Cardiac muscle cell (in vitro differentiated cells and primary cell): ENCODE results near the gene CFAP77. TPM values are rescaled to one million over a fixed set of nuclear protein-coding genes. Genes with fewer than 3 reads are reported as not detected.

Source experiments
- DNase-seq, 2 donors: peaks; one replicate each; pipeline versions ENCODE4 v3.0.0 to v3.0.0-alpha.2; 2010 to 2017; ENCODE audit warnings: low read depth in 1 of 2, low spot score in 1 of 2
- H3K27ac ChIP-seq: fragments of 200-600 bp; sonication (generic); 2 replicates; pipeline ENCODE4 v1.5.1; 2016
- H3K27me3 ChIP-seq: fragments of 200-600 bp; sonication (generic); 2 replicates; pipeline ENCODE4 v1.6.0; 2016; ENCODE audit warnings: control low read depth
- H3K36me3 ChIP-seq: fragments of 200-600 bp; sonication (generic); 2 replicates; pipeline ENCODE4 v1.5.1; 2016; ENCODE audit warnings: control low read depth
- H3K4me1 ChIP-seq: fragments of 200-600 bp; sonication (generic); 2 replicates; pipeline ENCODE4 v1.8.1; 2017; ENCODE audit warnings: low read depth, mild to moderate bottlenecking, mixed run types
- H3K4me3 ChIP-seq: fragments of 200-600 bp; sonication (generic); 2 replicates; pipeline ENCODE4 v1.5.1; 2016; ENCODE audit warnings: mild to moderate bottlenecking
- H3K9me3 ChIP-seq: fragments of 200-600 bp; sonication (generic); 2 replicates; pipeline ENCODE4 v1.5.1; 2017; ENCODE audit warnings: low read depth, mild to moderate bottlenecking, control low read depth
- polyA plus RNA-seq: library from polyadenylated mRNA; unstranded; fragments of >200 nt; fragmentation: Nextera tagmentation; extraction: Ambion mirVana; gene quantifications from 2 replicates; pipeline ENCODE4 v1.2.1, GENCODE V29; 2016
- total RNA-seq: library from RNA; depleted of rRNA; stranded (reverse); fragments of >200 nt; gene quantifications from 2 replicates; pipeline ENCODE4 v1.2.3, GENCODE V29; 2016
- TF ChIP-seq, protein P1 (sequence below): IDR thresholded peaks from 2 replicates; pipeline ENCODE4 v1.5.1; 2012; ENCODE audit warnings: low read depth, mild to moderate bottlenecking, low read length

Gene CFAP77
- total and polyA plus RNA-seq, 2 experiments from 2014 or later = 0.46 to 1.5 TPM

DNA sequence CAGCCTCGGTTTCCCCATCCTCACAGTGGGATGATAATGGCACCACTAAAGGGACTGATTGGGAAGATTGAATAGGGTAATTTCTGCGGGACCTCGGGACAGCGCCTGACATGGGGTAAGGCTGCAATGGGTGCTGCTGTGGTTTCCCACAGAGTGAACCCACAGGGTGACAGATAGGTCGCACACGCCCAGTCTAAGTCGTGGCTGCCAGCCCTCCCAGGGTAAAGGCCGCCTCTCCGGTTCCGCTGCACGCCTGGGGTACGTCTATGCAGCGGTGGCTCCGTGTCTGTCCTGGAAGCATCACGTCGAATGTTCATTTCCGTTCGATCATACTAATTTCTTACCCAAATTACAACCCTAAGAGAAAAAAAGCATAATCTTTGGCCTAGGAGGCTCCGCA, 631 bp downstream of the CFAP77 start:
- Histone ChIP-seq H3K4me3 (peak overlapping the region; percentile 42), H3K36me3 (no peaks in the 10 kb centered on the region), H3K9me3 (no peaks in the 10 kb centered on the region), H3K27ac (no peak overlapping the region), H3K4me1 (peaks cover 3% of the 10 kb centered on the region), H3K27me3 (peaks cover 52% of the 10 kb centered on the region)
- TF ChIP-seq, protein P1, sequence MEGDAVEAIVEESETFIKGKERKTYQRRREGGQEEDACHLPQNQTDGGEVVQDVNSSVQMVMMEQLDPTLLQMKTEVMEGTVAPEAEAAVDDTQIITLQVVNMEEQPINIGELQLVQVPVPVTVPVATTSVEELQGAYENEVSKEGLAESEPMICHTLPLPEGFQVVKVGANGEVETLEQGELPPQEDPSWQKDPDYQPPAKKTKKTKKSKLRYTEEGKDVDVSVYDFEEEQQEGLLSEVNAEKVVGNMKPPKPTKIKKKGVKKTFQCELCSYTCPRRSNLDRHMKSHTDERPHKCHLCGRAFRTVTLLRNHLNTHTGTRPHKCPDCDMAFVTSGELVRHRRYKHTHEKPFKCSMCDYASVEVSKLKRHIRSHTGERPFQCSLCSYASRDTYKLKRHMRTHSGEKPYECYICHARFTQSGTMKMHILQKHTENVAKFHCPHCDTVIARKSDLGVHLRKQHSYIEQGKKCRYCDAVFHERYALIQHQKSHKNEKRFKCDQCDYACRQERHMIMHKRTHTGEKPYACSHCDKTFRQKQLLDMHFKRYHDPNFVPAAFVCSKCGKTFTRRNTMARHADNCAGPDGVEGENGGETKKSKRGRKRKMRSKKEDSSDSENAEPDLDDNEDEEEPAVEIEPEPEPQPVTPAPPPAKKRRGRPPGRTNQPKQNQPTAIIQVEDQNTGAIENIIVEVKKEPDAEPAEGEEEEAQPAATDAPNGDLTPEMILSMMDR = no peak
- no peak for DNase-seq

DNA sequence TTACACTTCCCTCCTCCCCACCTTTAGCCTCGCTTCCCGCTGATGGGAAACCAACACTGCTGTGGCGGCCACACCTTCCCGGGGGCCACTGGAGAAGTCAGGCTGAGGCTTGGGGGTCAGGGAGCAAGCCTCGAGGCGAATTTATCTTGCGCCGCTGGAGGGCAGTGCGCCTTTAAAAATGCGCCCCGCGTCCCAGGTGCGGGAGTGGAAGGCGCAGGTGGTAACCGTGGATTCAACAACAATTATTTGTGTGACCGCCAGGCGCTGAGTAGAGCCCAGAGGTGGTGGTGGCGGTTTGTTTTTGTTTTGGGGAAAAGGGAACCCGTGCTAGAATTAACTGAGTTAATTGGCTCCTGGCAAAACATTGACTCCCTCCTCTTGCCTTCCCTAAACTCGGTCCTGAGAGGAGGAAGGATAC, 1.1 kb downstream of the CFAP77 start:
- peaks cover 52% of the 10 kb centered on the region for H3K27me3 ChIP-seq
- TF ChIP-seq, protein P1 = peak; percentile 59
- no peak overlapping the region for H3K27ac ChIP-seq
- peak; percentile 37 to 70 for DNase-seq
- H3K9me3 ChIP-seq = no peaks in the 10 kb centered on the region
- H3K36me3 ChIP-seq = no peaks in the 10 kb centered on the region
- H3K4me1 ChIP-seq = no peaks in the 10 kb centered on the region
- H3K4me3 ChIP-seq = no peak overlapping the region

DNA sequence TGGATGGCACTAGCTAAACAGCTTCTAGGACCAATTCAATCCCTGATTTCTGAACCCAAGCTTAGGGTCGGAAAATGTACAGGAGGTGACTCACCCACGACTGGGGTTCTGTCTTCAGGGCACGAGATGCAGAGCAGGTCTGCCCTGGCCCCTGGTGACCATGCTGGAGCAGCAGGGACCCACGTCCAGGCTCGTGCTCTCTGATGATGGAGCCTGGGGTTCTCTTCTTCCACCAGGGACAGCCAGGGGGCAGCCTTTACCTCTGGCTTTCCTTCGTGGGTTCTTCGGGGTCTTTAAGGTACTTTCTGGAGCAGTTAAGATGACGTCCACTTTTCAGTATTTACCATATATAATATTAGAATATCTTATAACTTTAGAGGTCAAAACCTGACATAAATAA, 2.1 kb downstream of the CFAP77 start:
- Histone ChIP-seq H3K27me3 (peaks cover 52% of the 10 kb centered on the region), H3K27ac (no peak overlapping the region), H3K36me3 (no peaks in the 10 kb centered on the region), H3K4me1 (no peaks in the 10 kb centered on the region), H3K4me3 (no peak overlapping the region), H3K9me3 (no peaks in the 10 kb centered on the region)
- peak; percentile 21 to 54 for DNase-seq
- TF ChIP-seq, protein P1 = peak; percentile 70

DNA sequence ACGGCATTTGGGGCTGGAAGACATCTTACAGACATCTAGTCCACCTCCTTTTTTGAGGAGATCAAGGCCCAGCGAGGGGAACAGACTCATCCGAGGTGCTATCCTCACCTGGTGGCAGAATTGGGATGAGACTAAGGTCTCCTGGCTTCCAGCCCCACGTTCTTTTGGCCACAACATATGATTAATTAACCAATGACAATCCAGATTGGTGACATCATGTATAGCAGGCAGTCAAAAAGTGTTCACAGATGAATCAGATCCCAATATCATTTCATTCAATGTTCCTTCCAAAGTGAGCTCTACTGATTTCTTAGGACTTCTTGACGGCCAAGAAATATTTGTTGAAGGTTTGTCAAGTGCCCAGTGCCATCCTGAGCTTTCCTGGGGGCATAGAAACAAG, 3.9 kb downstream of the CFAP77 start:
- Histone ChIP-seq H3K36me3 (no peaks in the 10 kb centered on the region), H3K4me1 (no peaks in the 10 kb centered on the region), H3K27me3 (peaks cover 52% of the 10 kb centered on the region), H3K4me3 (no peak overlapping the region), H3K27ac (no peak overlapping the region), H3K9me3 (no peaks in the 10 kb centered on the region)
- no peak for DNase-seq
- TF ChIP-seq, protein P1 = no peak

DNA sequence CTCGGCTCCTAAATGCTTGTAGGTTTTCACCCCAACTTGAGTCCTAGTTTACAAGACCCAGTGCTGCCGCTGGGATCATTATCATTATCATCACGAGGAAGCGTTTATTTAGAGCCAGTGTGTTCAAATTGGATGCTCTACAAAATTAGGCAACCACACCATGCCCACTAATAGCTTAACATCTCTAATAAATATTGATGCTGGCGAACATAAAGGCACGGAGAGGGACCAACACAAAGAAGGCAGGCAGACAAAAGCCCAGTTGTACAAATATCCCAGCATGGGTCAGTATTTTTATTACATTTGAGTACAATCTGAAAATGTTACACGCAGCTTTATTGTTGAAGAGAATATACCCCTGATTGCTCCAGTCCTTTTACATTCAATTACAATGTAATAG, 4.7 kb downstream of the CFAP77 start:
- no peaks in the 10 kb centered on the region for H3K36me3 ChIP-seq
- peaks cover 45% of the 10 kb centered on the region for H3K27me3 ChIP-seq
- no peaks in the 10 kb centered on the region for H3K4me1 ChIP-seq
- H3K27ac ChIP-seq = no peak overlapping the region
- TF ChIP-seq, protein P1 = no peak
- H3K4me3 ChIP-seq = no peak overlapping the region
- DNase-seq = no peak
- no peaks in the 10 kb centered on the region for H3K9me3 ChIP-seq

DNA sequence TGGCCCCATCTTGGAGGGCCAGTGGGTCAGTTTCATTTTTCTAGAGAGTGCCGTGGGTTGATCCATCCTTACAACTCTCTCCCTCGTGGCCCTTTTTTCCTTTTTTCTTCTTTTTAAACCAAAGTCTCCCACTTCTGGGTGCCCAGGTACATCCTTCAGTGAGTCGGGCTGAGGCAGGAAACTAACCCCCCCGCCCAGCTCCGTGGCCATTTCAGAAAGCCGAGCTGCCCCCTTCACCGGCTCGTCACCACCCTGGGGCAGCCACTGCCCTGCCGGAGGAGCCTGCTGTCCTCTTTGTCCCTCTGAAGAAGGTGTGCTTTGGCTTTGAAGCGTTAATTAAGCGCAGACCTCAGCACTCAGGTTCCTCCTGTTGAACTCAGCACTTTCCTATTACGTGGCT, 5.2 kb downstream of the CFAP77 start:
- H3K27ac ChIP-seq = no peak overlapping the region
- H3K36me3 ChIP-seq = no peaks in the 10 kb centered on the region
- no peaks in the 10 kb centered on the region for H3K4me1 ChIP-seq
- H3K27me3 ChIP-seq = peaks cover 41% of the 10 kb centered on the region
- DNase-seq = no peak
- no peak overlapping the region for H3K4me3 ChIP-seq
- TF ChIP-seq, protein P1 = no peak
- H3K9me3 ChIP-seq = no peaks in the 10 kb centered on the region
